Transverse colon (tissue), 4 donors: ENCODE data around the gene ARL11.
"Not testable (repeated sequence)": the region's sequence is repeated elsewhere in the genome, so short reads cannot be mapped to it uniquely, and the experiment has no call there.

Source experiments
- EP300 ChIP-seq: sonication (generic); formaldehyde crosslinking; IDR thresholded peaks from one replicate; pipeline ENCODE4 v1.6.1; 2017; ENCODE audit warnings: antibody characterized with exemption, low read depth
- POLR2AphosphoS5 ChIP-seq, 3 donors: sonication (generic); formaldehyde crosslinking; IDR thresholded peaks; one replicate each; pipeline ENCODE4 v1.6.1; 2016; ENCODE audit warnings: antibody characterized with exemption in 3 of 3
- TF ChIP-seq, protein P1 (sequence below), 5 experiments: fragments of 200-600 bp in 3 of 5; fragments of 450-650 bp in 2 of 5; sonication (generic) in 3 of 5; IDR thresholded peaks; 1 replicate in 2 of 5; 2 replicates in 3 of 5; pipeline ENCODE4 v1.5.1; 2016 to 2017; ENCODE audit warnings: antibody characterized with exemption in 5 of 5, inconsistent platforms in 3 of 5, mild to moderate bottlenecking in 2 of 5, moderate library complexity in 1 of 5

GRCh38 chr13:49593876-49594275 lies 34.4 kb upstream of the ARL11 start:
- TF ChIP-seq, protein P1, sequence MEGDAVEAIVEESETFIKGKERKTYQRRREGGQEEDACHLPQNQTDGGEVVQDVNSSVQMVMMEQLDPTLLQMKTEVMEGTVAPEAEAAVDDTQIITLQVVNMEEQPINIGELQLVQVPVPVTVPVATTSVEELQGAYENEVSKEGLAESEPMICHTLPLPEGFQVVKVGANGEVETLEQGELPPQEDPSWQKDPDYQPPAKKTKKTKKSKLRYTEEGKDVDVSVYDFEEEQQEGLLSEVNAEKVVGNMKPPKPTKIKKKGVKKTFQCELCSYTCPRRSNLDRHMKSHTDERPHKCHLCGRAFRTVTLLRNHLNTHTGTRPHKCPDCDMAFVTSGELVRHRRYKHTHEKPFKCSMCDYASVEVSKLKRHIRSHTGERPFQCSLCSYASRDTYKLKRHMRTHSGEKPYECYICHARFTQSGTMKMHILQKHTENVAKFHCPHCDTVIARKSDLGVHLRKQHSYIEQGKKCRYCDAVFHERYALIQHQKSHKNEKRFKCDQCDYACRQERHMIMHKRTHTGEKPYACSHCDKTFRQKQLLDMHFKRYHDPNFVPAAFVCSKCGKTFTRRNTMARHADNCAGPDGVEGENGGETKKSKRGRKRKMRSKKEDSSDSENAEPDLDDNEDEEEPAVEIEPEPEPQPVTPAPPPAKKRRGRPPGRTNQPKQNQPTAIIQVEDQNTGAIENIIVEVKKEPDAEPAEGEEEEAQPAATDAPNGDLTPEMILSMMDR (IDR thresholded peaks at IDR 0.05) = not testable (repeated sequence)
- not testable (repeated sequence) for TF ChIP-seq POLR2AphosphoS5 (IDR thresholded peaks at IDR 0.05); EP300
